CD4-positive, alpha-beta T cell treated with Interleukin-21 for 1 hour (primary cell): ENCODE measurements around the gene NDUFB7.
"Not testable (repeated sequence)": the region's sequence is repeated elsewhere in the genome, so short reads cannot be mapped to it uniquely, and the experiment has no call there.

Experiments
- DNase-seq: peaks from one replicate; pipeline ENCODE4 v3.0.0-alpha.2; 2020

NDUFB7 gene

GRCh38 chr19:14571695-14572490 lies at the start of gene NDUFB7:
Gene NDUFB7, minus strand, starts transcription at chr19:14572066. Its CDS starts 66 bp downstream, at chr19:14572000.
- peak; percentile 94 for DNase-seq

DNA sequence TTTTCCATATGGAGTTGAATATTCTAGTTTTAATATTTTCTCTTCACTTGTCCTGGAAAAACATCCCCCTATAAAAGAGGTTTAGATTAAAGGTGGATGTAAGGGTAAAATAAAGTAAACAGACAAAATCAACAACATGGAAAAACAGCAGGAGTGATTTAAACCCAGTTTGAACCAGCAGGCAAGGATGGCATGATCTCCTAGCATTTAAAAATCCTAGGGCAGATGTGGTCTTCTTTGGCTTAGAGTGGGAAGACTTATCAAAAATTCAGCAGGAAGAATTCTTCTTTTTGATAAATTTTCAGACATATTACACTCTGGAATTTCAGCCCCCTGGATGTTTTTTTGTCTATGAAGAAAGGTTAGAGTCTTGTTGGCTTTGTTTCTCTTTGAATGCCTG lies 47.5 kb upstream of the NDUFB7 start:
- DNase-seq, result no peak

DNA sequence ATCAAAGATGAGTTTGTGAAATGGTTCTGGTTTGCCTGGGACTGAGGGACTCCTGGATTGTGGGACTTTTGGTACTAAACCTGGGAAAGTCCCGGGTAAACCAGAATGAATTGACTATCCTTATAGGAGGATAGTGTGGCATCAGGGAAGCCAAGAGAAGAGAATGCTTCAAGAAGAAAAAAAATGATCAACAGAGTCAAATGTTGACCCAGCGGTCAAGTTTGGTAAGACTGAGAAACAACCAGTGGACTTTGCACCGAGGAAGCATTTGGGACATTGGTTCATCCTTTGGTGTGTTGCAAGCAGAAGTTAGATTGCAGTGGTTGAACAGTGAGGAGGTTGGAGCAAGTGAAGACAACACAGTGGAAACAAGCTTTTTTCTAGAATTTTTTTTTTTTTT lies 44.5 kb upstream of the NDUFB7 start:
- no peak for DNase-seq

DNA sequence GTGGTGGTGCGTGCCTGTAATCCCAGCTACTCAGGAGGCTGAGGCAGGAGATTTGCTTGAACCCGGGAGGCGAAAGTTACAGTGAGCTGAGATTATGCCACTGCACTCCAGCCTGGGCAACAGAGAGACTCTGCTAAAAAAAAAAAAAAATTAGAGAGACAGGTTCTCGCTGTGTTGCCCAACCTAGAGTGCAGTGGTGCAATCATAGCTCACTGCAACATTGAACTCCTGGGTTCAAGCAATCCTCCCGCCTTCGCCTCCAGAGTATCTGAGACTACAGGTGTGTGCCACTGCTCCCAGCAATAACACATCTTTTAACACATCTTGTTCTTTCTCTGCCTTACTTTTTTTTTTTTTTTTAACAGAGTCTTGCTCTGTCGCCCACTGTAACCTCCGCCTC lies 43.8 kb upstream of the NDUFB7 start:
- no peak for DNase-seq

DNA sequence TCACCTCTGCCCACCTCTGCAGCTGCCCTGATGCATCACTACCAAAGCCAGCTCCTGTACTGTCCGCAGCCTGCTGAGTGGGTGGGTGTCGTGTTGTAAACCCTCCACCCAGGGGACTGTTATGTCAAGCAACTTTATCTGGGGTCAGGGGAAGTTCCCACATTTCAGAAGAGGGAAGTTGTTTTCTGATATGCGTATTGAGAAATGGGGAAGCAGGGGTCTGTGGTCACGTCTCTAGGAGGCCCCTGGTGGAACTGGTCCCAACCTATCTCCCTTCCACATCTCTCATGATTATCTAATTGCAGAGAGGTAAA lies 42.2 kb upstream of the NDUFB7 start:
- DNase-seq, result peak; percentile 14

DNA sequence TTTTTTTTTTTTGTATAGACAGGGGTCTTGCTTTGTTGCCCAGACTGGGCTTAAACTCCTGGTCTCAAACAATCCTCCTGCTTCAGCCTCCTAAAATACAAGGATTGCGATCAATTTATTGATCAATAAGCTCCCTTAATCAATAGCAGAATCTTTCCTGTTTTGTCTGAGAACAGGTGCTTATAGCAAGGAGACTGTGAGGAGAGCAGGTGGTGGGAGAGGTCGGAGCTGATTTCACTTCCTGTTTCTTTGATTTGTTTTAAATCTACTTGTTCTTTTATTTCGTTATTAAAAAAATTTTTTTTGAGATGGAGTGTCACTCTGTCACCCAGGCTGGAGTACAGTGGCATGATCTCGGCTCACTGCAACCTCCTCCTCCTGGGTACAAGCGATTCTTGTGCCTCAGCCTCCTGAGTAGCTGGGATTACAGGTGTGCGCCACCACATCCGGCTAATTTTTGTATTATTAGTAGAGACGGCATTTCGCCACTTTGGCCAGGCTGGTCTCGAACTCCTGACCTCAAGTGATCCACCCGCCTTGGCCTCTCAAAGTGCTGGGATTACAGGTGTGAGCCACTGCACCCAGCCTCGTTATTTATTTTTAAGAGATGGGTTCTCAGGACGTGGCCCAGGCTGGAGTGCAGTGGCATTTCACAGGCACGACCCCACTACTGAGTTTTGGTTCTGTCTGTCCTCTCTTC lies 41.7 kb upstream of the NDUFB7 start:
- DNase-seq, result not testable (repeated sequence)

DNA sequence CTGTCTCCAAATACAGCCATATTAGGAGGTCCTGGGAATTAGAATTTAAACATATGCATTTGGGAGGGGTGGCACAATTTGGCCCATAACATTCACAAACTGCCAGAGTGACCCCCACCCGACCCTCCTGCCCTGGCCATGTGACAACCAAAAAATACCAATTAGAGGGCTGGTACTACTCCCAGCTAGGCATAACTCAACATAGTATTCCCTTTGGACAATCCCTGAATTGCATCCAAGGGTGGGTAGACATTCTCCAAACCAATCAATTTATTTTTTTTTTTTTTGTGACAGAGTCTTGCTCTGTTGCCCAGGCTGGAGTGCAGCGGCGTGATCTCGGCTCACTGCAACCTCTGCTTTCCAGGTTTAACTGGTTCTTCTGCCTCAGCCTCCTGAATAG lies 40.8 kb upstream of the NDUFB7 start:
- DNase-seq, result no peak

DNA sequence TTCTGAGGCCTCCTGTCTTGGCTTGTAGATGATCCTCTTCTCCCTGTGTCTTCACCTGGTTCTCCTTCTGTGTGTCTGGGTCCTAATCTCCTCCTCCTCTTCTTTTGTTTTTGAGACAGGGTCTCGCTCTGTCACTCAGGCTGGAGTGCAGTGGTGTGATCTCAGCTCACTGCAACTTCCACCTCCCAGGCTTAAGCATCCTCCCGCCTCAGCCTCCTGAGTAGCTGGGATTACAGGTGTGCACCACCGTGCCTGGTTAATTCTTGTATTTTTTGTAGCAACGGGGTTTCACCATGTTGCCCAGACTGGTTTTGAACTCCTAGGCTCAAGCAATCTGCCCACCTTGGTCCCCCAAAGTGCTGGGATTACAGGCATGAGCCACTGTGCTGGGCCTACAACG lies 40.4 kb upstream of the NDUFB7 start:
- DNase-seq, result not testable (repeated sequence)

GRCh38 chr19:14611051-14611450 lies 39.2 kb upstream of the NDUFB7 start:
- DNase-seq, result no peak

GRCh38 chr19:14606627-14607026 lies 34.8 kb upstream of the NDUFB7 start:
- no peak for DNase-seq

- DNase-seq, result no peak
Measured at GRCh38 chr19:14603990-14604387, 32.1 kb upstream of the NDUFB7 start.

DNA sequence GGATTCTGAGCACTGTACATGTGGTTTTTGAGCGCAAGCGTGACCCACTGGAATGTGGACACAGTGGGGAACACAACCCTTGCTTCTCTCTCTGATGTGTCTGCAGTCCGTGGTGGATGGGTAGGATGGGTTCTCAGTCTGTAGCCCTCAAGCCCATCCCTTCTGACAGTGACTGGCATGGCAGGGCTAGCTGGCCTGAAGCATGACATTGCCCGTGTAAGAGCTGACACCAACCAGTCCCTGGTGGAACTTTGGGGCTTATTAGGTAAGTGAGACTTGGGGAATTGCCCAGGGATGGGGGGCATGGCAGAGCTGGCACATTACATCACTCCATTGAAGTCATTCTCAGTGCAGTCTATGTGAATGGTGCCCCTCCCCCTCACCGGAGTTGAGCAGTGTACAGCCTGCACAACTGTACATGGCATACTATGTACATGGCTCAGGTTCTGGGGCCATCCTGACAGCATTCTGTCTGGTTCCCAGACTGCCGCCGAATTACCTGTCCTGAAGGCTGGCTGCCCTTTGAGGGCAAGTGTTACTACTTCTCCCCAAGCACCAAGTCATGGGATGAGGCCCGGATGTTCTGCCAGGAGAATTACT lies 27.8 kb upstream of the NDUFB7 start:
- no peak for DNase-seq

- no peak for DNase-seq
Measured at GRCh38 chr19:14595558-14595957, 23.7 kb upstream of the NDUFB7 start.

DNA sequence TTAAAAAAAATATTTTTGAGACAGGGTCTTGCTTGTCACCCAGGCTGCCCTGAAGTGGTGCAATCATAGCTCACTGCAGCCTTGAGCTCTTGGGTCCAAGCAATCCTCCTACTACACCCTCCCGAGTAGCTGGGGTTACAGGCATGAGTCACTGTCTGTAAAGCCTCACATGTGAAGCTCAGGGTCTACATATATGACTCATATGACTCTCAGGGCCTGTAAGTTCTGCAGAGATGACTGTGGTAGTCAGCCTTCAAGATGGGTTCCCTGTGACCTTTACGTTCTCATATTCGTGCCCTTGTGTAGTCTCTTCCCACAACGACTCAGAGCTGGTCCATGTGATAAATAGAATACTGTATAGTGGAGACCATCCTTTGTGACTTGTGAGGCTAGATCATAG lies 17.6 kb upstream of the NDUFB7 start:
- not testable (repeated sequence) for DNase-seq

GRCh38 chr19:14585187-14585586 lies 13.3 kb upstream of the NDUFB7 start:
- DNase-seq, result not testable (repeated sequence)

DNA sequence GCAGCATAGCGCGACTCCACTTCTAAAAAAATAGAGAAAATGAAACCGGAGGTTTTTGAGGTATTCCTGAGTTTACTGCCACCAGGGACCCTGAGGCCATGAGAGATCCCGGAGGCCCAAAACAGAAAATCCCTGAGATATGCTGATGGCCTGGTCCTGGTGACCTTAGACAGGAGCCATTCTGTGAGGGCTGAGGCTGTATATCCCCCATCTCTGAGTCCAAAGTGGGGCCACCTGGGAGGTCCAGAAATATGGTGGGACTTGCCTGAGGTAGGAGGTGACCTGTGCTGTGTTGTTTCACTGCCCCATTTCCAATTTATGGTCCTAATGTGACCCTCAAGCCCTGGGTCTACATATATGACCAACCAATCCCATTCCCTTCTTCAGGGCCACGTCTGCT lies 12.5 kb upstream of the NDUFB7 start:
- DNase-seq, result not testable (repeated sequence)

GRCh38 chr19:14582894-14583340 lies 11.1 kb upstream of the NDUFB7 start, which contains the start of gene CLEC17A:
Gene CLEC17A, plus strand, starts transcription at chr19:14583084. Its CDS starts 77 bp downstream, at chr19:14583161.
- DNase-seq, result no peak

DNA sequence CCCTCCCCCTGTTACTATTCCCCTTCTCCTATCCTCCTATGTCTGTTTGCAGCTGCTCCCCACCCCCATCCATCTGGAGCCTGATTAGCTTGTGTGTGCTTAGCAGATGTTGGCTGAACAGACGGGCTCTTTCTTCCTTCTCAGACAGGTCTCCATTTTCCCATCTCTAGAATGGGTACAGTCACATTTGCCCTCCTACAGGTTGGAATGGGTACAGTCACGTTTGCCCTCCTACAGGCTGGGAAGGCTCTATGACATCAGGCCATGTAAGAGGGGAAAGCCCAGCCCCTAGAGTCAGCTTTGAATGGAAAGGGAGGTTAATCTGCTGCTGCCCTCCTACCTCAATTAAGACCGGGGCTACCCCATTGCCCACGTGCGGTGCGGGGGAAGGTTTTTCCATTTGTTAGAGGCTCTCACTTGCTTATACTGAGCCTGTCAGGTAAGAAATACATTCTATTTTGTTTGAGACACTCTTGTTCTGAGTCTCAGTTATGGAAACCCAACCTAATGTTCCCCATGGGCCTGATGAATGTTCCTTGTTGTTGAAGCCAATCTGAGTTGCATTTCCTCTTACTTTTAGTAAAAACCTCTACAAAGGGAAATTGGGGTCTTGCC lies 8.9 kb upstream of the NDUFB7 start:
- no peak for DNase-seq

DNA sequence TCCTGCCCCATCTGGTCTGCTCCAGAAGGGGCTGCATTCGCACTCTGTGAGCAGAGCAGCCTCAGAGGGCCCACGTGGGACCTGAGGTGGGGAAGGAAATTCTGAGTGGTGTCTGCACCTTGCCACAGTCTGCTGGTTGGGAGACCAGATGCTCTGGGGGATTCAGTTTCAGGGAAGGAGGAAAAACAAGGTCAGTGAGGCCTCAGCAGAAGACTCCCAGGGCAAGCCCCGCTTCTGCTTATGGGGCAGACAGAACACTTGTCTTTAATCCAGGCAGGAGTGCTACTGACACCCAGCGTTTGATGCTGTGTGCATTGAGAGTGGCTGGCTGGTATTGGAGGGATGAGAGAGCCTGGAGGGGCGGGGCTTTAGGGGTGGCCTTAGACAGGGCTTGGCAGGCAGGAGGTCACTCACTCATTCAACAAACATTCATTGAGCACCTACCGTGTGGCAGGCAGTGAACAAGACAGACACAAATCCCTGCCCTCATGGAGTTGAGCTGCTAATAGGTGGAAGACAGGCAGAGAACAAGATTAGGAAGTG lies 6.1 kb upstream of the NDUFB7 start:
- no peak for DNase-seq

DNA sequence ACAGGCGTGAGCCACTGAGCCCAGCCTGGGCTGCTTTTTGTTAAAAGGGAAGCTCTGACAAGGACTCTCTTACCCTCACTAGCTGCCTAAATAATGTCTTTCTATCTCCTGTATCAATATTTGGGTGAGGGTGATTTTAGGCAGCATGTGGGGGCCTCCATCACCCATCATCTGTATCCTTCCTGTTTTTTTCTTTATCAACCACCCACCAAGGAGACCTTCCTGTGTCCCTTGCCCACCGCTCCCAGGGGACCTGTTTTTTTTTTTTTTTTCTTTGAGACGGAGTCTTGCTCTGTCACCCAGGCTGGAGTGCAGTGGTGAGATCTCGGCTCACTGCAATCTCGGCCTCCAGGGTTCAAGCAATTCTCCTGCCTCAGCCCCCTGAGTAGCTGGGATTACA lies 5.4 kb upstream of the NDUFB7 start:
- no peak for DNase-seq

- no peak for DNase-seq
Measured at GRCh38 chr19:14576363-14576762, 4.5 kb upstream of the NDUFB7 start.

DNA sequence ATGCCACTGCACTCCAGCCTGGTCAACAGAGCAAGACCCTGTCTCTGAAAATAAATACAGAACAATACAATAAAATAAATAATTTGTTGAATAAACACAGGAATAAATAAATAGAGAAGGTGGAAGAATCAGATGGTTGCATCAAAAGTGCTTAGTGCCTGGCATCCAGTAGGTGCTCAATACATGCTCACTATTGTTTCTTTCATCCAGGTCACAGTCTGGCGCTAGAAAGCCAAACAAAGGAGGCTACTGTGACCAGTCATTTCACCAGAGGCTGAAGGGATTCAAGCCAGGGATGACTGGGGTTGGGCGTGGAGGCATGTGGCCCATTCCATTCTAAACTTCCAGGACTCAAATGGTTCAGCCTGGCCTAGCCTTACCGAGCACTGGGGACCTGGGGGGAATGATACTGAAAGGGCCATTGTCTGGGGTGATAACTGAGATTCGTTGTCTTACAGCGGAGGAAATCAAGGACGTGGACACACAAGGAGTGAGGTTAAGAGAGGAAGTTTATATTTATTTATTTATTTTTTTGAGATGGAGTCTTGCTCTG lies 3.6 kb upstream of the NDUFB7 start:
- no peak for DNase-seq
